HL-60 (cell line): ENCODE results near the gene MAP3K2.

Experiments
- DNase-seq, 2 experiments: peaks; one replicate each; pipeline ENCODE4 v3.0.0-alpha.2; 2010 to 2020; ENCODE audit warnings: low read depth in 1 of 2, low spot score in 1 of 2
- H3K27ac ChIP-seq: fragments of 250-450 bp; sonication (Bioruptor Pico); replicated peaks from 2 replicates; pipeline ENCODE4 v1.5.1; 2020; ENCODE audit warnings: mild to moderate bottlenecking, moderate library complexity
- H3K27me3 ChIP-seq: fragments of 250-450 bp; sonication (Bioruptor Pico); 2 replicates; pipeline ENCODE4 v1.5.1; 2021; ENCODE audit warnings: mild to moderate bottlenecking, moderate library complexity; ENCODE audit not compliant: insufficient read depth, poor library complexity, severe bottlenecking
- H3K4me3 ChIP-seq: replicated peaks from 2 replicates; pipeline ENCODE4 v1.5.1; 2011; ENCODE audit warnings: mild to moderate bottlenecking, control low read depth, low read length; ENCODE audit not compliant: insufficient read depth
- GABPA ChIP-seq: IDR thresholded peaks from 2 replicates; pipeline ENCODE4 v1.6.1; 2012; ENCODE audit warnings: low read depth
- POLR2AphosphoS5 ChIP-seq: IDR thresholded peaks from 2 replicates; pipeline ENCODE4 v1.6.1; 2012; ENCODE audit warnings: low read depth
- SPI1 ChIP-seq: IDR thresholded peaks from 2 replicates; pipeline ENCODE4 v1.6.1; 2012; ENCODE audit warnings: low read depth, mild to moderate bottlenecking, borderline replicate concordance
- TF ChIP-seq, protein P1 (sequence below): IDR thresholded peaks from one replicate; pipeline ENCODE4 v1.5.1; 2011; ENCODE audit warnings: low read length, control low read depth, inconsistent platforms; ENCODE audit not compliant: insufficient read depth
- TF ChIP-seq, protein P2 (sequence below): IDR thresholded peaks from 2 replicates; pipeline ENCODE4 v1.6.1; 2012; ENCODE audit warnings: low read depth; ENCODE audit not compliant: insufficient replicate concordance

Gene MAP3K2

DNA sequence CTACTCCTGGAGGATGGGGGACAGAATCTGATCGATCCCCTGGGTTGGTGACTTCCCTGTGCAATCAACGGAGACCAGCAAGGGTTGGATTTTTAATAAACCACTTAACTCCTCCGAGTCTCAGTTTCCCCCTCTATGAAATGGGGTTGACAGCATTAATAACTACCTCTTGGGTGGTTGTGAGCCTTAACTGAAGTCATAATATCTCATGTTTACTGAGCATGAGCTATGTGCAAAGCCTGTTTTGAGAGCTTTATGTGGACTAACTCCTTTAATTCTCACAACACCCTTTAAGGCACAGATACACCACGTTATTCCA is 31.3 kb upstream of the MAP3K2 start:
- DNase-seq = no peak
- TF ChIP-seq GABPA = no peak
- Histone ChIP-seq H3K27ac (no peak overlapping the region), H3K4me3 (no peak overlapping the region), H3K27me3 (no peaks in the 10 kb centered on the region)

- TF ChIP-seq, protein P1, sequence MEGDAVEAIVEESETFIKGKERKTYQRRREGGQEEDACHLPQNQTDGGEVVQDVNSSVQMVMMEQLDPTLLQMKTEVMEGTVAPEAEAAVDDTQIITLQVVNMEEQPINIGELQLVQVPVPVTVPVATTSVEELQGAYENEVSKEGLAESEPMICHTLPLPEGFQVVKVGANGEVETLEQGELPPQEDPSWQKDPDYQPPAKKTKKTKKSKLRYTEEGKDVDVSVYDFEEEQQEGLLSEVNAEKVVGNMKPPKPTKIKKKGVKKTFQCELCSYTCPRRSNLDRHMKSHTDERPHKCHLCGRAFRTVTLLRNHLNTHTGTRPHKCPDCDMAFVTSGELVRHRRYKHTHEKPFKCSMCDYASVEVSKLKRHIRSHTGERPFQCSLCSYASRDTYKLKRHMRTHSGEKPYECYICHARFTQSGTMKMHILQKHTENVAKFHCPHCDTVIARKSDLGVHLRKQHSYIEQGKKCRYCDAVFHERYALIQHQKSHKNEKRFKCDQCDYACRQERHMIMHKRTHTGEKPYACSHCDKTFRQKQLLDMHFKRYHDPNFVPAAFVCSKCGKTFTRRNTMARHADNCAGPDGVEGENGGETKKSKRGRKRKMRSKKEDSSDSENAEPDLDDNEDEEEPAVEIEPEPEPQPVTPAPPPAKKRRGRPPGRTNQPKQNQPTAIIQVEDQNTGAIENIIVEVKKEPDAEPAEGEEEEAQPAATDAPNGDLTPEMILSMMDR = no peak
- TF ChIP-seq GABPA (no peak), POLR2AphosphoS5 (no peak), SPI1 (no peak)
- TF ChIP-seq, protein P2, sequence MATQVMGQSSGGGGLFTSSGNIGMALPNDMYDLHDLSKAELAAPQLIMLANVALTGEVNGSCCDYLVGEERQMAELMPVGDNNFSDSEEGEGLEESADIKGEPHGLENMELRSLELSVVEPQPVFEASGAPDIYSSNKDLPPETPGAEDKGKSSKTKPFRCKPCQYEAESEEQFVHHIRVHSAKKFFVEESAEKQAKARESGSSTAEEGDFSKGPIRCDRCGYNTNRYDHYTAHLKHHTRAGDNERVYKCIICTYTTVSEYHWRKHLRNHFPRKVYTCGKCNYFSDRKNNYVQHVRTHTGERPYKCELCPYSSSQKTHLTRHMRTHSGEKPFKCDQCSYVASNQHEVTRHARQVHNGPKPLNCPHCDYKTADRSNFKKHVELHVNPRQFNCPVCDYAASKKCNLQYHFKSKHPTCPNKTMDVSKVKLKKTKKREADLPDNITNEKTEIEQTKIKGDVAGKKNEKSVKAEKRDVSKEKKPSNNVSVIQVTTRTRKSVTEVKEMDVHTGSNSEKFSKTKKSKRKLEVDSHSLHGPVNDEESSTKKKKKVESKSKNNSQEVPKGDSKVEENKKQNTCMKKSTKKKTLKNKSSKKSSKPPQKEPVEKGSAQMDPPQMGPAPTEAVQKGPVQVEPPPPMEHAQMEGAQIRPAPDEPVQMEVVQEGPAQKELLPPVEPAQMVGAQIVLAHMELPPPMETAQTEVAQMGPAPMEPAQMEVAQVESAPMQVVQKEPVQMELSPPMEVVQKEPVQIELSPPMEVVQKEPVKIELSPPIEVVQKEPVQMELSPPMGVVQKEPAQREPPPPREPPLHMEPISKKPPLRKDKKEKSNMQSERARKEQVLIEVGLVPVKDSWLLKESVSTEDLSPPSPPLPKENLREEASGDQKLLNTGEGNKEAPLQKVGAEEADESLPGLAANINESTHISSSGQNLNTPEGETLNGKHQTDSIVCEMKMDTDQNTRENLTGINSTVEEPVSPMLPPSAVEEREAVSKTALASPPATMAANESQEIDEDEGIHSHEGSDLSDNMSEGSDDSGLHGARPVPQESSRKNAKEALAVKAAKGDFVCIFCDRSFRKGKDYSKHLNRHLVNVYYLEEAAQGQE = no peak
- Histone ChIP-seq H3K27ac (no peak within 1 kb of the TSS), H3K27me3 (no peaks in the 10 kb centered on the region), H3K4me3 (no peak within 1 kb of the TSS)
- DNase-seq = no peak
Measured at GRCh38 chr2:127418300-127419111, 30.7 kb upstream of the MAP3K2 start, which contains the start of gene PROC. PROC (plus strand) TSS chr2:127418427; CDS start chr2:127419943, 1,516 bp downstream.

DNA sequence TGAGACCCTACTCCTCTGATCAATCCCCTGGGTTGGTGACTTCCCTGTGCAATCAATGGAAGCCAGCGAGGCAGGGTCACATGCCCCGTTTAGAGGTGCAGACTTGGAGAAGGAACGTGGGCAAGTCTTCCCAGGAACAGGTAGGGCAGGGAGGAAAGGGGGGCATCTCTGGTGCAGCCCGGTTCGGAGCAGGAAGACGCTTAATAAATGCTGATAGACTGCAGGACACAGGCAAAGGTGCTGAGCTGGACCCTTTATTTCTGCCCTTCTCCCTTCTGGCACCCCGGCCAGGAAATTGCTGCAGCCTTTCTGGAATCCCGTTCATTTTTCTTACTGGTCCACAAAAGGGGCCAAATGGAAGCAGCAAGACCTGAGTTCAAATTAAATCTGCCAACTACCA is 29.6 kb upstream of the MAP3K2 start:
- Histone ChIP-seq H3K27me3 (no peaks in the 10 kb centered on the region), H3K4me3 (no peak overlapping the region), H3K27ac (no peak overlapping the region)
- TF ChIP-seq SPI1 = no peak
- TF ChIP-seq POLR2AphosphoS5 = no peak
- no peak for TF ChIP-seq GABPA
- TF ChIP-seq, protein P2 = no peak
- TF ChIP-seq, protein P1 = no peak
- no peak for DNase-seq

GRCh38 chr2:127416506-127417001 is 28.8 kb upstream of the MAP3K2 start:
- Histone ChIP-seq H3K27ac (peak overlapping the region; percentile 39), H3K27me3 (no peaks in the 10 kb centered on the region), H3K4me3 (peak overlapping the region; percentile 36)
- TF ChIP-seq, protein P2 = no peak
- TF ChIP-seq POLR2AphosphoS5 (no peak), GABPA (no peak), SPI1 (no peak)
- TF ChIP-seq, protein P1 = no peak
- peak in 1 of 2 experiments; percentile 71 for DNase-seq
